ENCODE data around the gene BHLHE40. TPM values are rescaled to one million over a fixed set of nuclear protein-coding genes. Genes with fewer than 3 reads are reported as not detected.

The BHLHE40 gene
- total RNA-seq, 1 donor from 2014 or later: 33.9 TPM

DNA sequence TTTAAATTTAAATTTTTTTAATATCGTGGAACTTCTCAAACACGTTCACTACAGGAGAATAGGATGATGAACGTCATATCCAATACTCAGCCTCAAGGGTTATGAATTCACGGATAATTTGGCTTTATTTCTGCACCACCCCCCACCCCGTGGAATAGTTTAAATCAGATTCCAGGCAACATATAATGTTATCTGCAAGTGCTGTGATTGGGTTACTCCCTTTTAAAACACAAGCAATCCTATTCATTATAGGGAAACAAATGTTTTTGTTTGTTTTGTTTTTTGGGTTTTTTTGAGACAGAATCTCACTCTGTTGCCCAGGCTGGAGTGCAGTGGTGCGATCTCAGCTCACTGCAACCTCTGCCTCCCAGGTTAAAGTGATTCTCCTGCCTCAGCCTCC, 30.9 kb downstream of the BHLHE40 start:
- H3K27me3 ChIP-seq (ENCODE audit: low read depth): no peaks in the 10 kb centered on the region
- H3K9me3 ChIP-seq (replicated peaks): no peaks in the 10 kb centered on the region
- intact Hi-C loops (cut with micrococcal nuclease): no loop called here
- no peaks in the 10 kb centered on the region for H3K36me3 ChIP-seq
- H3K4me1 ChIP-seq: peaks cover 22% of the 10 kb centered on the region
- DNase-seq: no peak
- TF ChIP-seq, protein P1, sequence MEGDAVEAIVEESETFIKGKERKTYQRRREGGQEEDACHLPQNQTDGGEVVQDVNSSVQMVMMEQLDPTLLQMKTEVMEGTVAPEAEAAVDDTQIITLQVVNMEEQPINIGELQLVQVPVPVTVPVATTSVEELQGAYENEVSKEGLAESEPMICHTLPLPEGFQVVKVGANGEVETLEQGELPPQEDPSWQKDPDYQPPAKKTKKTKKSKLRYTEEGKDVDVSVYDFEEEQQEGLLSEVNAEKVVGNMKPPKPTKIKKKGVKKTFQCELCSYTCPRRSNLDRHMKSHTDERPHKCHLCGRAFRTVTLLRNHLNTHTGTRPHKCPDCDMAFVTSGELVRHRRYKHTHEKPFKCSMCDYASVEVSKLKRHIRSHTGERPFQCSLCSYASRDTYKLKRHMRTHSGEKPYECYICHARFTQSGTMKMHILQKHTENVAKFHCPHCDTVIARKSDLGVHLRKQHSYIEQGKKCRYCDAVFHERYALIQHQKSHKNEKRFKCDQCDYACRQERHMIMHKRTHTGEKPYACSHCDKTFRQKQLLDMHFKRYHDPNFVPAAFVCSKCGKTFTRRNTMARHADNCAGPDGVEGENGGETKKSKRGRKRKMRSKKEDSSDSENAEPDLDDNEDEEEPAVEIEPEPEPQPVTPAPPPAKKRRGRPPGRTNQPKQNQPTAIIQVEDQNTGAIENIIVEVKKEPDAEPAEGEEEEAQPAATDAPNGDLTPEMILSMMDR (IDR thresholded peaks at IDR 0.05; ENCODE audit: borderline replicate concordance): no peak
- H3K27ac ChIP-seq (replicated peaks): no peak overlapping the region
- H3K4me3 ChIP-seq: no peak overlapping the region

DNA sequence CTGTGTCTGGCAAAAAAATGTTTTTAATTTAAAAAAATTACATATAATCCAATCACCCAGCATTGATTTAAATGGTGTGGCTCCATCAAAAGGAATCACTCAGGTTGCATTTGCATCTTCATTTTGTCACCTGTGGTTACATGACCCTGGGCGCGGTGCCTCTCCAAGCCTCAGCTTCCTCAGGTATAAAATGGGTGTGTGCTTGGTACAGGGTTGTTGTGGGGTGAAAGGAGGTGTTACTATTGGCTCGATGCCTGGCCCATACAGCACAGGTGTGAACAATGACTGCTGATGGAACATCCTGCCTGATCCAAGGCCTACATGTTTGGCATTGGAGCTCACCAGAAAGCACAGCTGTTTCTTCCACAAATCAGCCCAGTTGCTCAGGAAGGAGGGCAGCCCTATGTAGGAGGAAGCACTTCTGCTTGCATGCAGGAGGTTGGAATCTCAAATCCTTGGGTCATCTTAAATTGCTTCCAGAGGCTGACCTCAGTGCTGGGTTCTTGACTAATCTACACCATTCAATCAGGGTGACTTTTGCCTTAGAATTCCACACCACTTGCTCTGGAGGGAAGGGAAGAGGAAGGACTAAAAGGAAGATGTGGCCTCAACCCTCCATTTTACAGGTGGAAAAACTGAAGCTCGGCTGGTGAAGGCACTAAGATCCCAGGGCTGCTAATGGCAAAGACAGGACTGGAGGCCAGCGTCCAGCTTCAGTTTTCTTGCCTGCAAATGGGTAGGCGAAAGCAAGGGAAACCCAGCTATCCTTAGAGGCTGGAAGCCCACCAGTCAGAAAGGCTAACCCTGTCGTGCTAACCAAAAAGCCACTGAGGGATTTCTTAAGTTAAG, 31.7 kb downstream of the BHLHE40 start:
- H3K27ac ChIP-seq (replicated peaks): no peak overlapping the region
- intact Hi-C loops (cut with micrococcal nuclease): no loop called here
- TF ChIP-seq, protein P1 (IDR thresholded peaks at IDR 0.05; ENCODE audit: borderline replicate concordance): no peak

DNA sequence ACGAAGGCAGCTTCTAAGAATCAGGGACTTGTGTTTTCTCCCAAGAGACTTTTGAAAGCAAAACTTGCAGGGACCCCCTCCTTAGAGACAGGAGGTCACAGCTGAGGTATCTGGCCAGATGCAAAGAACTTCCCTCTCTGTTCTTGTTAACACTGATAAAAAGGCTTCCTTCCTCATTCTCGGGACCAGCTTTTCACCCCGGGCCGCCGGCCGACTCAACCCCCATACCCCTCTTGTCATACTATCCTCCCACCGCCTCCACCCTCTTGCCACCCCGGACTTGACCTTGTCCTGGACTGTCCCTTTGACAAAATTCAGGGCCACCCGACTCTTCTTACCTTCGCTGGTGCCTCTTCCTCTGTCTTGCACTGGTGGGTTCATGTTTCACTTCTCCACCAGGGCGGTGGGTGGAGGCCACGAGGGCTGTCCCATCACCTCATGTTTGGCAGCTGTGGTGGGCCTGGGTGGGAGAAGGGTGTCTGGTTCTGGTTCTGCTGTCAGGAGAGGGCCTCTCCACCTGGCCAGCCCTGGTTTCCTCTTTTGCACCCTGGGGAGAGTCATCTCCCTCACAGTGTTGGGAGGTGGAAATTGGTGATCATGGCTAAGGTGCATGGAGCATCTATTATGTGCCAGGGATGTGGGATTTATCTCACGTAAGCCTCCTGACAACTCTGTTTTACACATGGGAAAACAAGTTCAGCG, 32.5 kb downstream of the BHLHE40 start:
- no peak overlapping the region for H3K4me3 ChIP-seq
- intact Hi-C loops (cut with micrococcal nuclease): no loop called here
- no peak for DNase-seq
- TF ChIP-seq, protein P1 (IDR thresholded peaks at IDR 0.05; ENCODE audit: borderline replicate concordance): no peak
- peaks cover 32% of the 10 kb centered on the region for H3K4me1 ChIP-seq
- H3K9me3 ChIP-seq (replicated peaks): no peaks in the 10 kb centered on the region
- no peaks in the 10 kb centered on the region for H3K36me3 ChIP-seq
- no peaks in the 10 kb centered on the region for H3K27me3 ChIP-seq (ENCODE audit: low read depth)
- no peak overlapping the region for H3K27ac ChIP-seq (replicated peaks)

More for the DNA sequence above, 31.7 kb downstream of the BHLHE40 start:
- no peaks in the 10 kb centered on the region for H3K9me3 ChIP-seq (replicated peaks)
- peaks cover 24% of the 10 kb centered on the region for H3K4me1 ChIP-seq
- H3K27me3 ChIP-seq (ENCODE audit: low read depth): no peaks in the 10 kb centered on the region
- DNase-seq: no peak
- H3K36me3 ChIP-seq: no peaks in the 10 kb centered on the region
- no peak overlapping the region for H3K4me3 ChIP-seq

DNA sequence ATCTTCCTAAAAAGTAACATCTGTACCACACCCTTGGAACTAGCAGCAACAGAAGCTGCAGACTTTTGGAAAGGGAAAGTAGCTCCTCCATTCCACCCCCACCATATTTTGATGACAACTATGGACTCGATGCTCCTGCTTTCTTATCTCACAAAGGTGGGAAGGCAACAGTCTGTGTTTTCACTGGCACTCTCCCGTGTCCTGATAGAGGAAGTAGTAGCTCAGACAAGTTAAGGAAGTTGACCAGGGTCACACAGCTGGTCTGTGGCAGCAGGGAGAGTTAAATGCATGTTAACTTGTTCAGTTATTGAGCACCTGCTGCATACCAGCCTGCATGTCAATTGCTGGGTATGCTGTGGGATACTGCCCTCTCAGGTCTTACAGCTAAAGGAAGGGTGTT, 33.1 kb downstream of the BHLHE40 start:
- intact Hi-C loops (cut with micrococcal nuclease): no loop called here

More for the DNA sequence above, 33.1 kb downstream of the BHLHE40 start:
- H3K36me3 ChIP-seq: no peaks in the 10 kb centered on the region
- H3K4me1 ChIP-seq: peaks cover 38% of the 10 kb centered on the region
- no peaks in the 10 kb centered on the region for H3K27me3 ChIP-seq (ENCODE audit: low read depth)
- no peaks in the 10 kb centered on the region for H3K9me3 ChIP-seq (replicated peaks)
- no peak overlapping the region for H3K27ac ChIP-seq (replicated peaks)
- TF ChIP-seq, protein P1 (IDR thresholded peaks at IDR 0.05; ENCODE audit: borderline replicate concordance): no peak
- no peak overlapping the region for H3K4me3 ChIP-seq
- DNase-seq: no peak
